IPS DF 6.9 (cell line): Measurements from ENCODE around the gene TAAR5.
"Not testable (repeated sequence)": the region's sequence is repeated elsewhere in the genome, so short reads cannot be mapped to it uniquely, and the experiment has no call there.

Experiments
- DNase-seq: peaks from one replicate; pipeline ENCODE4 v3.0.0-alpha.2; 2013; ENCODE audit warnings: low read depth, low spot score
- H3K27ac ChIP-seq: one replicate; pipeline ENCODE4 v1.5.1; 2013; ENCODE audit warnings: low read length, control low read depth
- H3K27me3 ChIP-seq: 2 replicates; pipeline ENCODE4 v1.6.1; 2013; ENCODE audit warnings: mild to moderate bottlenecking, low read length; ENCODE audit not compliant: control insufficient read depth, insufficient read depth
- H3K36me3 ChIP-seq: 2 replicates; pipeline ENCODE4 v1.6.1; 2013; ENCODE audit warnings: low read length; ENCODE audit not compliant: control insufficient read depth, insufficient read depth
- H3K4me1 ChIP-seq: 2 replicates; pipeline ENCODE4 v1.6.1; 2013; ENCODE audit warnings: low read length; ENCODE audit not compliant: control insufficient read depth, insufficient read depth
- H3K4me3 ChIP-seq: 2 replicates; pipeline ENCODE4 v1.5.1; 2013; ENCODE audit warnings: mild to moderate bottlenecking, low read length
- H3K9me3 ChIP-seq: 2 replicates; pipeline ENCODE4 v1.6.1; 2013; ENCODE audit warnings: low read length, inconsistent platforms; ENCODE audit not compliant: control insufficient read depth, insufficient read depth
- WGBS: extraction: QIAGEN DNeasy Blood & Tissue Kit; methylation state at CpG from one replicate; pipeline ENCODE4 v1.1.7; 2013; ENCODE audit warnings: mixed read lengths, missing lambda C conversion rate; ENCODE audit not compliant: insufficient read length, insufficient coverage; 5-methylcytosine and 5-hydroxymethylcytosine counted together

Gene TAAR5

DNA sequence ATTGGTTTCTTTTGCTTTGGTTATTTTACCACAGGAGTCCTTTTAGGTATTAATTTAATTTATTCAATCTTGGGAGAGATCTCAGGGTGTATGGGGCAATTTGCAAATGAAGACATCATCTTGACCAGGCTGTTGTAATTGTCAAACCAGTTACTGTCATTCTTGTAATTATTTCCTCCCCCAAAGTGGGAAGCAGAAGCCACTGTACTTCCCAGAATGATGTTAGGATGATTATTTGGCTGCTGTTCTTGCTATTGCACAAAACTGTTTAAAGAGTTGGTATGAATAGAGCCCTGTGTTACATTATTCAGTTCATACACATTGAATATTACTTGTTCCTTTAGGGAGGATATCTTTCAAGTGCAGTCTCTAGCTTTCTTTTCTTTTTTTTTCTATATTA, 17.8 kb downstream of the TAAR5 start:
- Histone ChIP-seq H3K9me3 (no peaks in the 10 kb centered on the region), H3K36me3 (no peaks in the 10 kb centered on the region), H3K27ac (no peak overlapping the region), H3K4me1 (no peaks in the 10 kb centered on the region), H3K4me3 (no peak overlapping the region), H3K27me3 (no peaks in the 10 kb centered on the region)
- DNase-seq: no peak

DNA sequence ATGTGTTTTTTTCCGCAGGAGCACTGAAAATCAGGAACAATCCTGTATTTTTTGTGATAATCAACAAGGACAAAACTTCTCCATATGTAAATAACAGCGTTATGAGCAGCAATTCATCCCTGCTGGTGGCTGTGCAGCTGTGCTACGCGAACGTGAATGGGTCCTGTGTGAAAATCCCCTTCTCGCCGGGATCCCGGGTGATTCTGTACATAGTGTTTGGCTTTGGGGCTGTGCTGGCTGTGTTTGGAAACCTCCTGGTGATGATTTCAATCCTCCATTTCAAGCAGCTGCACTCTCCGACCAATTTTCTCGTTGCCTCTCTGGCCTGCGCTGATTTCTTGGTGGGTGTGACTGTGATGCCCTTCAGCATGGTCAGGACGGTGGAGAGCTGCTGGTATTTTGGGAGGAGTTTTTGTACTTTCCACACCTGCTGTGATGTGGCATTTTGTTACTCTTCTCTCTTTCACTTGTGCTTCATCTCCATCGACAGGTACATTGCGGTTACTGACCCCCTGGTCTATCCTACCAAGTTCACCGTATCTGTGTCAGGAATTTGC, 19.2 kb downstream of the TAAR5 start, which contains the start of gene TAAR6:
TSS of gene TAAR6 (plus strand) at position 102 of the 557 bp plus-strand sequence. CDS start at position 102, 0 bp downstream.
- no peak for DNase-seq
- Histone ChIP-seq H3K27me3 (no peaks in the 10 kb centered on the region), H3K4me1 (no peaks in the 10 kb centered on the region), H3K27ac (no peak within 1 kb of the TSS), H3K9me3 (no peaks in the 10 kb centered on the region), H3K4me3 (no peak within 1 kb of the TSS), H3K36me3 (no peaks in the 10 kb centered on the region)
- no CpG with 5 or more reads among the region's 15 CpGs for WGBS

DNA sequence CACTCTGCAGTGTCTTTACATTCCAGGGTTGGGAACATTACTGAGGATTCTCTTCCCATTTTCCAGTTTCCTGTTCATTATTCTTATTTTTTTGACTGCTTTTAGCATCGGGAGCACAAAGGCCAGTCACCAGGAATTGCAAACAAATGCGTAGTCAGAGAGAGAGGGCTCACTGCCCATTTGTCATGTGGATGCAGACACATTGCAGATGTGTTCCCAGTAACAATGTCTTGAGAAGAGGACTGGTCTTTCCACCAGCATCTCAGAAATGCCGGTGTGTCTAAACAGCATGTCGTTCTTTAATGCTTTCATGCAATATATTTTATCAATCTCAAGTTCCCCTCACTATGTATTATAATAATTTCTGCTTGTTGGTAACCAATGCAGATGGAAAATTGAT, 20.4 kb downstream of the TAAR5 start:
- Histone ChIP-seq H3K27ac (no peak overlapping the region), H3K9me3 (no peaks in the 10 kb centered on the region), H3K4me3 (no peak overlapping the region), H3K27me3 (no peaks in the 10 kb centered on the region), H3K36me3 (no peaks in the 10 kb centered on the region), H3K4me1 (no peaks in the 10 kb centered on the region)
- DNase-seq: no peak
- no CpG with 5 or more reads among the region's 4 CpGs for WGBS

DNA sequence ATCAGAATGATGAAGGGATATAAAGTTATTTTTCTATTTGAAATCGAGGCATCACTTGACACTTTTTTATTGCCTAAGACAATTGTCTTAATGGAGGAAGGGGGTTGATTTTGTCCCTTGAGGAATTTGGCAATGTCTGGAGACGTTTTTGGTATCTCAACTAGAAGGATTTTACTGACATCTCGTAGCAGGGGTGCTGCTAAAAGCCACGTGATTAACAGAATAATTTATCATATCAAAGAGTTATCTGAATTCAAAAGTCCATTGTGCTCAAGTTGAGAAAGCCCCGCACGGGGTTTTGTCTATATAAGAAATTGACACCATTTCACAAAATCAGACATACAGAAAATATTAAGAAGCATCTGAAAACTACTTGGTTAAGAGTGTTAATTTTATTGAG, 20.9 kb downstream of the TAAR5 start:
- H3K27ac ChIP-seq: no peak overlapping the region
- DNase-seq: no peak
- no peak overlapping the region for H3K4me3 ChIP-seq
- no CpG with 5 or more reads among the region's 6 CpGs for WGBS
- no peaks in the 10 kb centered on the region for H3K36me3 ChIP-seq
- H3K9me3 ChIP-seq: no peaks in the 10 kb centered on the region
- H3K4me1 ChIP-seq: no peaks in the 10 kb centered on the region
- no peaks in the 10 kb centered on the region for H3K27me3 ChIP-seq

DNA sequence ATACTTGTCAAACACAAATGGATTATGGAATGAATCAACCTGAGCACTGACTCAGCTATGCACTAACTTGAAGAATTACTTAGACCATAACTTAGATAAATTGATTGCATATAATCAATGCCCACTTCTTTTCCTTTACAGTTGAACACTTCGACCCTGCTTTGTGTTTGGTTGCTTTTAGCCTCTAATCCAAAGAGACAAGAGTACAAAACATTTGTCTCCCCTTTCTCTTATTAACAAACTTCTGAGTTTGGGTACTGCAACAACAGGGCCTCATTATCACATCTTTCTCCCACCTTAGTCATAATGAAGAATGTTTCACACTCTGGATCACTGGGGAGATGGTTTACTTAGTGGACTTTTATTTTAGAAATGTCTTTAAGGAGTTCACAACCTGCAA, 22.0 kb downstream of the TAAR5 start:
- WGBS: no CpG with 5 or more reads among the region's 1 CpG
- no peak for DNase-seq
- H3K9me3 ChIP-seq: no peaks in the 10 kb centered on the region; the same call in 1 of the 2 replicates
- H3K4me1 ChIP-seq: no peaks in the 10 kb centered on the region
- H3K27me3 ChIP-seq: no peaks in the 10 kb centered on the region
- H3K4me3 ChIP-seq: no peak overlapping the region
- no peak overlapping the region for H3K27ac ChIP-seq
- H3K36me3 ChIP-seq: no peaks in the 10 kb centered on the region

DNA sequence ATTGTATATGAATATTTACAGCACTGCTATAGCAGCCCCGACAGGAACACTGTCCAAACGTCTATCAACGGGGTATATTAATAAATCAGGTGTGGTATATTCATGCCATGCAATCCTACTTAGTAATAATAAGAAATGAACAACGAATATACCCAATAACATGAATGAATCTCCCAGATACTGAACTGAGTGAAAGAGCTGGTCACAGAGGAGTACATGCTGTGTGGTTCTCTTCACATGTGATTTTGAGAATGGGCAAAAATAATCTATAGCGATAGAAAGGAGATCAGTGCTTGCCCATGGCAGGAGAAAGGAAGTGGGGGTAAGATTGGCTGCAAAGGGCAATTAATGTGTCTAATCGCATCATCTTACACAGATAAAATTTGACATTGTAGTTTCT, 23.1 kb downstream of the TAAR5 start:
- Histone ChIP-seq H3K9me3 (no peaks in the 10 kb centered on the region; the same call in 1 of the 2 replicates), H3K36me3 (no peaks in the 10 kb centered on the region), H3K27ac (no peak overlapping the region), H3K4me1 (no peaks in the 10 kb centered on the region), H3K4me3 (no peak overlapping the region), H3K27me3 (no peaks in the 10 kb centered on the region)
- no CpG with 5 or more reads among the region's 6 CpGs for WGBS
- no peak for DNase-seq

DNA sequence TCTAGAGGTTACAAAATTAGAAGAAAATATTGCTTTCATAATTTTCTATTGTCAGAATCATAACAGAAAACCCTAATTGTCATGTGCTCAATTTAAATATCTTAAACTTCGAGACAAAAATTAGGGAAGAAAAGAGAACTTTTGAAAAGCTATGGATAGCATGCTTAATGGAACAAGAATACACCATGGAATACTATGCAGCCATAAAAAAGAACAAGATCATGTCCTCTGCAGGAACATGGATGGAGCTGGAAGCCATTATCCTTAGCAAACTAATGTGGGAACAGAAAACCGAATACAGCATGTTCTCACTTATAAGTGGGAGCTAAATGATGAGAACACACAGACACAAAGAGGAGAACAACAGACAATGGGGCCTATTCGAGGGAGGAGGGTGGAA, 29.5 kb downstream of the TAAR5 start:
- WGBS: no CpG with 5 or more reads among the region's 3 CpGs
- not testable (repeated sequence) for H3K4me1 ChIP-seq, H3K27ac ChIP-seq, H3K9me3 ChIP-seq, DNase-seq, H3K27me3 ChIP-seq, H3K4me3 ChIP-seq, H3K36me3 ChIP-seq

DNA sequence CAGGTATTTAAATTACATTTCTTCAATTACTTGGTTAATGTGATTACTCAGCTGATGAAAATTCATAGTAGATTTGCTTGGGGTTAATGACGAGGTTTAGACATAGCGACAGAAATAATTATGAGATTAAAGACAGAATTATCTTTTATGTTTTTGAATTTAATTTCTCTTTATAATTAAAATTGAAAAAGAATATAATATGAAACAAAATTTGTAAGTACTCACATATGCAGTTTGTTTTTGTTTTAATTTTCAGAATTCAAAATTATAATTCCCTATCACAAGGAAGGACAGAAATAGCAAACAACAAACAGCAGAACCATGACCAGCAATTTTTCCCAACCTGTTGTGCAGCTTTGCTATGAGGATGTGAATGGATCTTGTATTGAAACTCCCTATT, 37.2 kb downstream of the TAAR5 start, which contains the start of gene TAAR8:
TSS of gene TAAR8 (plus strand) at position 301 of the 400 bp plus-strand sequence. CDS start at position 322, 21 bp downstream.
- Histone ChIP-seq H3K4me3 (no peak within 1 kb of the TSS), H3K36me3 (no peaks in the 10 kb centered on the region), H3K27me3 (no peaks in the 10 kb centered on the region), H3K27ac (no peak within 1 kb of the TSS), H3K9me3 (no peaks in the 10 kb centered on the region), H3K4me1 (peaks cover 5% of the 10 kb centered on the region)
- no peak for DNase-seq
- no CpG with 5 or more reads among the region's 2 CpGs for WGBS

DNA sequence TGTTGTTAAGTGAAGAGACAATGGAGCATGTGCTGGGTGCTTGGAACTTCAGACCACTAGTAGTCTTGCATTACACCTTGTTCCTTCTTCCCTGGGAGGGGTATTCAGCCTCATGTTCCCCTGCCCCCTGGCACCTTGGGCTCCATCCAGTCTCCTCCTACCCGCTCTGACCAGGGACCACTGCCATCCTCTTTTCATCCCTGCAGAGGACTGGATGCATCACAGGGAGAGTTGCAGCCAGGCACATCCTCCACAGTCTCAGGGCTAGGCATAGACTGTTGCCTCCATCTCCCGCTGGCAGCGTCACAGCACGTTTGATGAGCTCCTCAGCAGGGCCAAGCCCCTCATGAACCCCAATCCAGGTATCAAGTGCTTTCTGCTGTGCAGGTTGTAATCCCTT, 38.3 kb downstream of the TAAR5 start:
- DNase-seq: no peak
- WGBS: no CpG with 5 or more reads among the region's 4 CpGs

DNA sequence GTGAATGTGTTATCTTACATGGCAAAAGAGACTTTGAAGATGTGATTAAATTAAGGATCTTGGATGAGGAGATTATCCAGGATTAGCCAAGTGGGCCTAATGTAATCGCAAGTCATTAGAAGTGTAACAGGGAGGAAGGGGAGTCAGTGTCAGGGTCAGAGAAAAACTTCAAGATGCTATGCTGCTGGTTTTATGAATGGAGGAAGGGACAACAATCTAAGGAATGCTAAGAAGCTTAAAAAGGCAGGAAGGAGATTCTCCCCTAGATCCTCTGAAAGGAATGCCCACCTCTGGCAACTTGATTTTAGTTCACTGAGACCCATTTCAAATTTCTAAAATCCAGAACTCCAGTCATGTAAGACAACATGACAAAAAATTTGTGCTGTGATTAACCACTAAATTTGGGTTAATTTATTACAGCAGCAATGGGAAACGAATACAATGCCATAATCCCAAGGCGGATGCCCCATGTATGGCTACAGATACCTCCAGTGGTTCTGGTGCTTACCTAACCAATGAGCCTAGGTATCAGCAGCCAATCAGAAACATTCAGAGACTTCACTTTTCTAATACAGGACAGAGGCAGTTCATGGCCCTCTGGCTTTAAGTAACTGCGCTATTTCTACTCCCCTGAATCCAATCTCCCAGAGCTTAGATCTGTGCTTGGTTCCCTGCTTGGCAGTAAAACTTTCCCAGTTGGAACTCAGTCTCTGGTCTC, 40.6 kb downstream of the TAAR5 start:
- Histone ChIP-seq H3K36me3 (no peaks in the 10 kb centered on the region), H3K9me3 (no peaks in the 10 kb centered on the region), H3K27ac (no peak overlapping the region), H3K4me1 (peaks cover 5% of the 10 kb centered on the region), H3K4me3 (no peak overlapping the region), H3K27me3 (no peaks in the 10 kb centered on the region)
- no CpG with 5 or more reads among the region's 4 CpGs for WGBS
- DNase-seq: no peak

More for the DNA sequence above, 38.3 kb downstream of the TAAR5 start:
- H3K27me3 ChIP-seq: no peaks in the 10 kb centered on the region
- no peaks in the 10 kb centered on the region for H3K9me3 ChIP-seq
- no peaks in the 10 kb centered on the region for H3K36me3 ChIP-seq
- H3K4me1 ChIP-seq: peaks cover 5% of the 10 kb centered on the region
- H3K27ac ChIP-seq: no peak overlapping the region
- no peak overlapping the region for H3K4me3 ChIP-seq

DNA sequence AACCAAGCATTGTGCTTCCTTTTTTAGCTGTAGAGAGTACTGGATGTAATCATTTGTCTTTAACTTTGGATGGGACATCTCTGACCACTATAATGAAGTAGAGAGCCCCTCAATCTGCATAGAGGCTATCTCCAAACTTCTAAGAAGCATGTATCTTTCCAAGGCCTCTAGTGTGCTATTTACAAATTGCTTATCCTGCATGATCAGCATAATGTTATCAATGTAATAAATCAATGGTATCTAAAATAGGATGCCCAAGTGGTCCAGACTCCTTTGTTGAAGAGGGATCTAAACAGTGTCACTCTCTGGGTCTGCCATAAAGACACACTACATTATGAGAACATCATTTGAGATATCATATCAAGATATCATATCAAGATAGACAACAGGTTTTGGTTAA, 44.7 kb downstream of the TAAR5 start:
- H3K27me3 ChIP-seq: no peaks in the 10 kb centered on the region

More for the DNA sequence above, 44.7 kb downstream of the TAAR5 start:
- DNase-seq: no peak
- H3K36me3 ChIP-seq: no peaks in the 10 kb centered on the region
- no peak overlapping the region for H3K4me3 ChIP-seq
- H3K9me3 ChIP-seq: no peaks in the 10 kb centered on the region
- H3K4me1 ChIP-seq: no peaks in the 10 kb centered on the region
- H3K27ac ChIP-seq: no peak overlapping the region
